AG10803 (cell line): ENCODE data around the gene GHRL.
A peak's percentile ranks its signal among the peaks of the same experiment; 100 is the strongest.

ENCODE experiments used
- DNase-seq: peaks from one replicate; pipeline ENCODE4 v3.0.0; 2010; ENCODE audit warnings: low read depth
- H3K4me3 ChIP-seq: 2 replicates; pipeline ENCODE4 v1.5.1; 2011; ENCODE audit warnings: mild to moderate bottlenecking, low read length, control low read depth
- CTCF ChIP-seq: conservative IDR thresholded peaks from 2 replicates; pipeline ENCODE4 v1.5.1; 2011; ENCODE audit warnings: mild to moderate bottlenecking, low read length, control low read depth, inconsistent platforms

The GHRL gene

DNA sequence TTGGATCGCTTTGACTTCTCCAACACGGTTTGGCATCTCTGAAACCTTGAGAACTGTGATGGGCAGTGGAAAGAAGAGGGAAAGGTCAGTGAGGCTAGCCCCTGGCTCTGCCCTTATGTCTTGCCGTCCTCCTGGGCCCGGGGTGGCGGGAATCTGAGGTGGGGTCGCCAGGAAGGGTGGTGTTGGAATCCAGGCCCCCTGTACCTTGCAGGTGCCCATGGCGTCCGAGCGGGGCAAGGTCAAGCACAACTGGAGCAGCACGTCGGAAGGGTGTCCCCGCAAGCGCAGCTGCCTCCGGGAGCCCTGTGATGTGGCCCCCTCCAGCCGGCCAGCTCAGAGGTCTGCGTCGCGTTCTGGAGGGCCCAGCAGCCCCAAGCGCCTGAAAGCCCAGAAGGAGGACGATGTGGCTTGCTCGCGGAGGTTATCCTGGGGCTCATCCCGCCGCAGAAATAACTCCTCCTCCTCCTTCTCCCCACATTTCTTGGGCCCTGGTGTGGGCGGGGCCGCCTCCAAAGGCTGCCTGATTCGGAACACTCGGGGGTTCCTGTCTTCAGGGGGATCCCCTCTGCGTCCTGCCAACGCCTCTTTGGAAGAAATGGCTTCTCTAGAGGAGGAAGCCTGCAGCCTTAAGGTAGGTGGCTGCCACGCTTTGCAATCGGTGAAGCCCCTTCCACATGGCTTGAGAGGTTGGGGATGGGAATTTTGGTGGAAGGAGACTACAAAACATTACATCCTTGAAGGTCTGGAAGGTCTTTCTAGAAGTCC lies 43.6 kb downstream of the GHRL start:
- H3K4me3 ChIP-seq = peak overlapping the region; percentile 88
- TF ChIP-seq CTCF = no peak
- no peak for DNase-seq

GRCh38 chr3:10248184-10248983 lies 44.4 kb downstream of the GHRL start, which contains the start of gene TATDN2:
TSS of gene TATDN2 (plus strand) at chr3:10248459. CDS start at chr3:10249201, 742 bp downstream.
- DNase-seq = peak; percentile 96
- TF ChIP-seq CTCF = no peak
- peak within 1 kb of the TSS; percentile 88 for H3K4me3 ChIP-seq

DNA sequence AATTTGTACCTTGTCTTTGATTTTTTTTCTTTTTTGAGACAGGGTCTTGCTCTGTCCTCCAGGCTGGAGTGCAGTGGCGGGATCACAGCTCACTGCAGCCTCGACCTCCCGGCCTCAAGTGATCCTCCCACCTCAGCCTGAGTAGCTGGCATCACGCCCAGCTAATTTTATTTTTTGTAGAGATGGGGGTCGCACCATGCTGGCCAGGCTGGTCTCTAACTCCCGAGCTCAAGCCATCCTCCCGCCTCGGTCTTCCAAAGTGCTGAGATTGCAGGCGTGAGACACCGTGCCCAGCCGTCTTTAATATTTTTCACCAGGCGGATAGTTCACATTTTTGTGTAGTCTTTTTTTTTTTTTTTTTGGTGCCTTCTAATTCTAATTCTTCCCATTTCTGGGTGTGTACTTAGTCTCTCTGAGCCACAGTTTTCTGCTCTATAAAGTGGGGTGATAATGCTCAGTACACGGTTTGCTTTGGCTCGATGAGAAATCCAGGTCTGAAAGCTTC lies 45.0 kb downstream of the GHRL start:
- DNase-seq = no peak
- TF ChIP-seq CTCF = no peak
- H3K4me3 ChIP-seq = peak overlapping the region; percentile 88

DNA sequence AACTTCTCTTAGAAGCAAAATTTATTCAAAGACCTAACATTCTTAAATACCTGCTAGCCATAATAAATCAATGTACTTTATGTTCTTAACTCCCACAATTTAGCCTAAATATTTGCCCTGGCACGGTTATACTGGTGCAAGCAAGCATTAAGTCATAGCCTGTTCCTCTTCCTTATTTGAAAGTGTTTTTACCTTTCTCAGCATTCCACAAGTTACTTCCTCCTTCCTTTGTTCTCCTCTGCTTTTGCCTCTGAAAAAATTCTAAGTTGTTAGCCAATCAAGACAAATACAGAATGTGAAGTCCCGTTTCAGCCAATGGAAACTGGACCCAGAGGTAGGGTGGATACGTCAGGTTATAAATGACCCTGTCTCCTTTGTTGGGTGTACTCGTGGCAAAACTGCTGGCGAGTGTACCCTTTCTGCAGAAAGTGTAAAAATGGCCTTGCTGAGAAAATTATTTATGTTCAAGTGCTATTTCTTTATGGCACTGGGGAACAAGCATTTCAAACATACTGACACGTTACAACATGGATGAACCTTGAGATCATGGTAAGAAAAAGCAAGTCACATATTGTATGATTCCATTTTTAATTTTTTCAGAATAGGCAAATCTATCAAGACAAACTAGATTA lies 47.5 kb downstream of the GHRL start:
- TF ChIP-seq CTCF = no peak
- H3K4me3 ChIP-seq = no peak overlapping the region
- no peak for DNase-seq

- H3K4me3 ChIP-seq = no peak overlapping the region
- DNase-seq = no peak
- TF ChIP-seq CTCF = no peak
These were observed 48.7 kb downstream of the GHRL start for GRCh38 chr3:10244009-10244408.

DNA sequence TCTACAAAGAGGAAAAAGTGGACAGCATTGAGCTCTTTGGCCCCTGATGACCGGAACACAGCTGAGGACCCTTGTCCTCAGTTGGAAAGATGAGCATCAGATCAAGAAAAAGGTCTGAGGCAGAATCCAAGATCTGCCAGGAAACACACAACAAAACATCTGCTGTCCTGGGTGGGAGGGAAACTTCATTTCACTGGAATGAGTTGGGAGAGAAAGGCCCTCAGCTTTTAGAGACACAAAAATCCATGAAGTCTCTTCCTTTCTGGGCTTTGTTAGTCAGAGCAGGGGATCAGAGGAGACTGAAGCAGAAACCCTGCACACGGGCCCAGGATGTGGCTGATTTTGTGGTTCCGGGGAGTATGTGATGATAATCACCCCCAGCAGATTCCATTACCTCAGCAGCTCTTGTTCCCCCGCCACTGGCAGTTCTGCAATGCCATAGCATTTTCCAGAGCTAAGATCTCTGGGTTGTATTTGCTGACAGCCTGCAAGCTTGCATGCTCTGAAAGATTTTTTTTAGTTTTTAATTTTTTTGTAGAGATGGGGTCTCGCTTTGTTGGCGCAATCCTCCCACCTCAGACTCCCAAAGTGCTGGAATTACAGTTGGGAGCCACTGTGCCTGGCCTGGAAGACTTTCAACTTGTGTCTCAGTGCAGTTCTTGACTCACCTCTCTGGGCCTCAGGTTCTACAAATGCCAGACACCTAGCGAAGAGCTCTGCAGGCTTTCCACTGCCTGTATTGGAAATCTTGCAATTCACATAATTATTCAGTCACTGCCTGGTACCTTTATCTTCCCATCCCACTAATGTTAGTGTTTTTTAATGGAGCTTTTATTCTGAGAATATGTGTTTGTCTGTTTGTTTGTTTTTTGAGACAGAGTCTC lies 50.3 kb downstream of the GHRL start:
- peak; percentile 78 for DNase-seq
- H3K4me3 ChIP-seq = no peak overlapping the region
- TF ChIP-seq CTCF = no peak
